ENCODE measurements around the gene RSU1.

RSU1 gene

GRCh38 chr10:16856092-16856491, 38.9 kb upstream of the RSU1 start:
- no peak for DNase-seq (ENCODE audit: low read depth)
- no peak overlapping the region for H3K4me3 ChIP-seq (ENCODE audit: low read depth, low read length)
- no peak for TF ChIP-seq CTCF (IDR thresholded peaks at IDR 0.05; ENCODE audit: control insufficient read depth, extremely low read depth, insufficient read depth)

- no peak overlapping the region for H3K4me3 ChIP-seq (ENCODE audit: low read depth, low read length)
- no peak for TF ChIP-seq CTCF (IDR thresholded peaks at IDR 0.05; ENCODE audit: control insufficient read depth, extremely low read depth, insufficient read depth)
- DNase-seq (ENCODE audit: low read depth) = no peak
Measured at GRCh38 chr10:16854623-16855022, 37.4 kb upstream of the RSU1 start.

- DNase-seq (ENCODE audit: low read depth) = no peak
- H3K4me3 ChIP-seq (ENCODE audit: low read depth, low read length) = no peak overlapping the region
- TF ChIP-seq CTCF (IDR thresholded peaks at IDR 0.05; ENCODE audit: control insufficient read depth, extremely low read depth, insufficient read depth) = no peak
Measured at GRCh38 chr10:16853809-16854208, 36.6 kb upstream of the RSU1 start.

GRCh38 chr10:16853201-16853600, 36.0 kb upstream of the RSU1 start:
- peak; percentile 55 for TF ChIP-seq CTCF (IDR thresholded peaks at IDR 0.05; ENCODE audit: control insufficient read depth, extremely low read depth, insufficient read depth)
- H3K4me3 ChIP-seq (ENCODE audit: low read depth, low read length) = no peak overlapping the region
- no peak for DNase-seq (ENCODE audit: low read depth)

- H3K4me3 ChIP-seq (ENCODE audit: low read depth, low read length) = no peak overlapping the region
- DNase-seq (ENCODE audit: low read depth) = no peak
- TF ChIP-seq CTCF (IDR thresholded peaks at IDR 0.05; ENCODE audit: control insufficient read depth, extremely low read depth, insufficient read depth) = no peak
Measured at GRCh38 chr10:16852624-16853023, 35.4 kb upstream of the RSU1 start.

GRCh38 chr10:16848562-16849154, 31.4 kb upstream of the RSU1 start:
- H3K4me3 ChIP-seq (ENCODE audit: low read depth, low read length) = no peak overlapping the region
- no peak for DNase-seq (ENCODE audit: low read depth)
- no peak for TF ChIP-seq CTCF (IDR thresholded peaks at IDR 0.05; ENCODE audit: control insufficient read depth, extremely low read depth, insufficient read depth)

- no peak for DNase-seq (ENCODE audit: low read depth)
- no peak overlapping the region for H3K4me3 ChIP-seq (ENCODE audit: low read depth, low read length)
- no peak for TF ChIP-seq CTCF (IDR thresholded peaks at IDR 0.05; ENCODE audit: control insufficient read depth, extremely low read depth, insufficient read depth)
Measured at GRCh38 chr10:16847644-16848043, 30.4 kb upstream of the RSU1 start.

All from LNCaP clone FGC (cell line).